Endothelial cell (in vitro differentiated cells): ENCODE results near the gene DAPK3. TPM values are rescaled to one million over a fixed set of nuclear protein-coding genes. Genes with fewer than 3 reads are reported as not detected.

Experiments
- DNase-seq: peaks from one replicate; pipeline ENCODE4 v3.0.0; 2021; ENCODE audit warnings: low spot score
- H3K27ac Mint-ChIP-seq: one replicate; pipeline ENCODE4 v1.8.0; 2021; ENCODE audit warnings: mixed read lengths, inconsistent platforms; ENCODE audit not compliant: unreplicated experiment
- H3K27me3 Mint-ChIP-seq: one replicate; pipeline ENCODE4 v1.8.0; 2021; ENCODE audit warnings: mild to moderate bottlenecking, moderate library complexity, mixed read lengths, inconsistent platforms; ENCODE audit not compliant: unreplicated experiment
- H3K36me3 Mint-ChIP-seq: one replicate; pipeline ENCODE4 v1.8.0; 2021; ENCODE audit warnings: mild to moderate bottlenecking, low read depth, mixed read lengths, inconsistent platforms; ENCODE audit not compliant: unreplicated experiment
- H3K4me1 Mint-ChIP-seq: one replicate; pipeline ENCODE4 v1.8.0; 2021; ENCODE audit warnings: mild to moderate bottlenecking, mixed read lengths, inconsistent platforms; ENCODE audit not compliant: unreplicated experiment
- H3K4me3 Mint-ChIP-seq: one replicate; pipeline ENCODE4 v1.8.0; 2021; ENCODE audit warnings: mild to moderate bottlenecking, mixed read lengths, inconsistent platforms; ENCODE audit not compliant: unreplicated experiment
- H3K9me3 Mint-ChIP-seq: one replicate; pipeline ENCODE4 v1.8.0; 2021; ENCODE audit warnings: mixed read lengths, inconsistent platforms; ENCODE audit not compliant: unreplicated experiment
- CTCF ChIP-seq: fragments of 200-600 bp; sonication (generic); IDR thresholded peaks from one replicate; pipeline ENCODE4 v1.5.0; 2021; ENCODE audit warnings: antibody characterized with exemption; ENCODE audit not compliant: unreplicated experiment
- total RNA-seq: library from RNA; stranded (reverse); fragmentation: NEBNext Ultra II Directional; extraction: Animal tissue kit (Norgen Biotek cat#: 25700); gene quantifications from one replicate; pipeline ENCODE4 v1.2.1, GENCODE V29; 2021; ENCODE audit not compliant: unreplicated experiment

DAPK3 gene
- total RNA-seq, 1 donor from 2014 or later, result 316 TPM

GRCh38 chr19:3984908-3985642 lies 14.2 kb upstream of the DAPK3 start, which contains the start of gene EEF2:
TSS of gene EEF2 (minus strand) at chr19:3985463. CDS start at chr19:3985380, 83 bp downstream.
- H3K27me3 Mint-ChIP-seq, result peaks cover 19% of the 10 kb centered on the region
- H3K27ac Mint-ChIP-seq, result peak within 1 kb of the TSS; percentile 97
- no peak for TF ChIP-seq CTCF
- peaks cover 27% of the 10 kb centered on the region for H3K4me1 Mint-ChIP-seq
- H3K4me3 Mint-ChIP-seq, result peak within 1 kb of the TSS; percentile 99
- H3K9me3 Mint-ChIP-seq, result no peaks in the 10 kb centered on the region
- H3K36me3 Mint-ChIP-seq, result peaks cover 29% of the 10 kb centered on the region
- peak; percentile 91 for DNase-seq

- Mint-ChIP-seq H3K27me3 (peaks cover 20% of the 10 kb centered on the region), H3K27ac (peak overlapping the region; percentile 97), H3K36me3 (peaks cover 29% of the 10 kb centered on the region), H3K9me3 (no peaks in the 10 kb centered on the region), H3K4me1 (peaks cover 27% of the 10 kb centered on the region), H3K4me3 (peak overlapping the region; percentile 99)
- TF ChIP-seq CTCF, result no peak
- no peak for DNase-seq
Observed at GRCh38 chr19:3984584-3984907, 13.6 kb upstream of the DAPK3 start.

- peaks cover 27% of the 10 kb centered on the region for H3K4me1 Mint-ChIP-seq
- peaks cover 29% of the 10 kb centered on the region for H3K36me3 Mint-ChIP-seq
- H3K9me3 Mint-ChIP-seq, result no peaks in the 10 kb centered on the region
- peak overlapping the region; percentile 99 for H3K4me3 Mint-ChIP-seq
- no peak for TF ChIP-seq CTCF
- DNase-seq, result no peak
- H3K27me3 Mint-ChIP-seq, result peaks cover 20% of the 10 kb centered on the region
- H3K27ac Mint-ChIP-seq, result peak overlapping the region; percentile 97
Observed at GRCh38 chr19:3983936-3984583, 13.2 kb upstream of the DAPK3 start.

- Mint-ChIP-seq H3K9me3 (no peaks in the 10 kb centered on the region), H3K4me1 (peaks cover 27% of the 10 kb centered on the region), H3K27me3 (peaks cover 22% of the 10 kb centered on the region), H3K36me3 (peaks cover 29% of the 10 kb centered on the region), H3K4me3 (peak overlapping the region; percentile 99), H3K27ac (peak overlapping the region; percentile 97)
- TF ChIP-seq CTCF, result no peak
- DNase-seq, result no peak
Observed at GRCh38 chr19:3983542-3983914, 12.6 kb upstream of the DAPK3 start.
